Ectodermal cell (in vitro differentiated cells): Measurements from ENCODE around the gene SLC25A21.

Experiments used
- H3K27ac ChIP-seq: 2 replicates; pipeline ENCODE4 v1.7.0; 2013; ENCODE audit warnings: mild to moderate bottlenecking, low read depth, low read length; ENCODE audit not compliant: insufficient read depth, poor library complexity, severe bottlenecking
- H3K27me3 ChIP-seq: 2 replicates; pipeline ENCODE4 v1.7.0; 2013; ENCODE audit warnings: mild to moderate bottlenecking, low read length; ENCODE audit not compliant: insufficient read depth, control insufficient read depth, poor library complexity, severe bottlenecking
- H3K36me3 ChIP-seq: one replicate; pipeline ENCODE4 v1.7.0; 2013; ENCODE audit warnings: low read length; ENCODE audit not compliant: control insufficient read depth, insufficient read depth
- H3K4me1 ChIP-seq: one replicate; pipeline ENCODE4 v1.7.0; 2013; ENCODE audit warnings: low read length; ENCODE audit not compliant: control insufficient read depth, insufficient read depth
- H3K4me3 ChIP-seq: 2 replicates; pipeline ENCODE4 v1.7.0; 2013; ENCODE audit warnings: low read depth, low read length, control low read depth; ENCODE audit not compliant: insufficient read depth
- H3K9me3 ChIP-seq: 2 replicates; pipeline ENCODE4 v1.7.0; 2013; ENCODE audit warnings: mild to moderate bottlenecking, low read length, moderate library complexity; ENCODE audit not compliant: control insufficient read depth
- WGBS, 2 experiments: methylation state at CpG; one replicate each; pipeline ENCODE4 v1.1.7; 2013; ENCODE audit warnings: missing lambda C conversion rate in 2 of 2; 5-methylcytosine and 5-hydroxymethylcytosine counted together

The SLC25A21 gene

GRCh38 chr14:36860831-36861230 is 311.6 kb downstream of the SLC25A21 start:
- Histone ChIP-seq H3K27ac (no peak overlapping the region), H3K9me3 (no peaks in the 10 kb centered on the region), H3K36me3 (no peaks in the 10 kb centered on the region), H3K4me3 (no peak overlapping the region), H3K27me3 (no peaks in the 10 kb centered on the region), H3K4me1 (no peaks in the 10 kb centered on the region)

- H3K4me1 ChIP-seq = no peaks in the 10 kb centered on the region
- H3K4me3 ChIP-seq = no peak overlapping the region
- H3K9me3 ChIP-seq = no peaks in the 10 kb centered on the region
- H3K27me3 ChIP-seq = no peaks in the 10 kb centered on the region
- no peaks in the 10 kb centered on the region for H3K36me3 ChIP-seq
- WGBS, 2 experiments = 90 to 95% methylated on average over 2 to 3 of the region's 3 CpGs
- no peak overlapping the region for H3K27ac ChIP-seq
These were observed 313.3 kb downstream of the SLC25A21 start for GRCh38 chr14:36859119-36859518.

- H3K27ac ChIP-seq = no peak overlapping the region
- H3K4me1 ChIP-seq = no peaks in the 10 kb centered on the region
- H3K4me3 ChIP-seq = no peak overlapping the region
- no peaks in the 10 kb centered on the region for H3K36me3 ChIP-seq
- no peaks in the 10 kb centered on the region for H3K9me3 ChIP-seq
- H3K27me3 ChIP-seq = no peaks in the 10 kb centered on the region
- WGBS, 2 experiments = 81 to 85% methylated on average over 4 to 5 of the region's 5 CpGs
These were observed 314.5 kb downstream of the SLC25A21 start for GRCh38 chr14:36857842-36858445.

- 67 to 69% methylated on average over 7 of the region's 7 CpGs for WGBS, 2 experiments
- no peaks in the 10 kb centered on the region for H3K4me1 ChIP-seq
- no peak overlapping the region for H3K4me3 ChIP-seq
- no peaks in the 10 kb centered on the region for H3K36me3 ChIP-seq
- H3K9me3 ChIP-seq = no peaks in the 10 kb centered on the region
- no peaks in the 10 kb centered on the region for H3K27me3 ChIP-seq
- no peak overlapping the region for H3K27ac ChIP-seq
These were observed 315.3 kb downstream of the SLC25A21 start for GRCh38 chr14:36857136-36857535.

- no peaks in the 10 kb centered on the region for H3K9me3 ChIP-seq
- no peak overlapping the region for H3K27ac ChIP-seq
- no peaks in the 10 kb centered on the region for H3K27me3 ChIP-seq
- H3K36me3 ChIP-seq = no peaks in the 10 kb centered on the region
- WGBS, 2 experiments = 94% methylated on average over 15 of the region's 15 CpGs
- no peaks in the 10 kb centered on the region for H3K4me1 ChIP-seq
- H3K4me3 ChIP-seq = no peak overlapping the region
These were observed 316.1 kb downstream of the SLC25A21 start for GRCh38 chr14:36856095-36856878.

GRCh38 chr14:36855396-36855795 is 317.0 kb downstream of the SLC25A21 start:
- Histone ChIP-seq H3K27me3 (no peaks in the 10 kb centered on the region), H3K9me3 (no peaks in the 10 kb centered on the region), H3K27ac (no peak overlapping the region), H3K4me1 (no peaks in the 10 kb centered on the region), H3K4me3 (no peak overlapping the region), H3K36me3 (no peaks in the 10 kb centered on the region)
- 89 to 95% methylated on average over 3 of the region's 3 CpGs for WGBS, 2 experiments

GRCh38 chr14:36852981-36853691 is 319.3 kb downstream of the SLC25A21 start:
- H3K27ac ChIP-seq = no peak overlapping the region
- no peaks in the 10 kb centered on the region for H3K36me3 ChIP-seq
- H3K4me3 ChIP-seq = no peak overlapping the region
- H3K27me3 ChIP-seq = no peaks in the 10 kb centered on the region
- H3K9me3 ChIP-seq = no peaks in the 10 kb centered on the region
- no peaks in the 10 kb centered on the region for H3K4me1 ChIP-seq
- WGBS, 2 experiments = 85 to 89% methylated on average over 5 of the region's 5 CpGs

GRCh38 chr14:36848213-36848612 is 324.2 kb downstream of the SLC25A21 start:
- Histone ChIP-seq H3K4me3 (no peak overlapping the region), H3K9me3 (no peaks in the 10 kb centered on the region), H3K36me3 (no peaks in the 10 kb centered on the region), H3K27me3 (no peaks in the 10 kb centered on the region), H3K4me1 (no peaks in the 10 kb centered on the region), H3K27ac (no peak overlapping the region)
- WGBS, 2 experiments = 94 to 98% methylated on average over 5 of the region's 5 CpGs

- Histone ChIP-seq H3K4me3 (no peak overlapping the region), H3K9me3 (no peaks in the 10 kb centered on the region), H3K27ac (no peak overlapping the region), H3K4me1 (no peaks in the 10 kb centered on the region), H3K36me3 (no peaks in the 10 kb centered on the region), H3K27me3 (no peaks in the 10 kb centered on the region)
- 93 to 94% methylated on average over 3 of the region's 3 CpGs for WGBS, 2 experiments
These were observed 325.0 kb downstream of the SLC25A21 start for GRCh38 chr14:36847366-36847765.

GRCh38 chr14:36845356-36846012 is 326.9 kb downstream of the SLC25A21 start:
- no peaks in the 10 kb centered on the region for H3K9me3 ChIP-seq
- H3K36me3 ChIP-seq = no peaks in the 10 kb centered on the region
- 95 to 100% methylated on average over 5 of the region's 5 CpGs for WGBS, 2 experiments
- H3K27ac ChIP-seq = no peak overlapping the region
- H3K4me3 ChIP-seq = no peak overlapping the region
- no peaks in the 10 kb centered on the region for H3K4me1 ChIP-seq
- H3K27me3 ChIP-seq = no peaks in the 10 kb centered on the region
